Smooth muscle cell (in vitro differentiated cells): ENCODE results near the gene GADL1. TPM values are rescaled to one million over a fixed set of nuclear protein-coding genes. Genes with fewer than 3 reads are reported as not detected.
A peak's percentile ranks its signal among the peaks of the same experiment; 100 is the strongest.

ENCODE experiments used
- DNase-seq: peaks from one replicate; lab custom pipeline; 2025; ENCODE audit not compliant: unreplicated experiment; lab: John Stamatoyannopoulos, UW
- H2AFZ ChIP-seq: fragments of 200-600 bp; sonication (generic); 2 replicates; pipeline ENCODE4 v1.6.0; 2016; ENCODE audit warnings: antibody characterized with exemption, low read depth, mild to moderate bottlenecking
- H3F3A ChIP-seq: fragments of 200-600 bp; sonication (generic); 2 replicates; pipeline ENCODE4 v1.6.0; 2017; ENCODE audit warnings: antibody characterized with exemption, low read depth
- H3K27ac ChIP-seq: fragments of 200-600 bp; sonication (generic); 2 replicates; pipeline ENCODE4 v1.5.1; 2016; ENCODE audit warnings: low read depth, mild to moderate bottlenecking
- H3K27me3 ChIP-seq: fragments of 200-600 bp; sonication (generic); 2 replicates; pipeline ENCODE4 v1.6.1; 2016; ENCODE audit warnings: low read depth, mild to moderate bottlenecking
- H3K36me3 ChIP-seq: fragments of 200-600 bp; sonication (generic); 2 replicates; pipeline ENCODE4 v1.5.1; 2016; ENCODE audit warnings: low read depth
- H3K4me1 ChIP-seq: fragments of 200-600 bp; sonication (generic); 2 replicates; pipeline ENCODE4 v1.5.1; 2016; ENCODE audit warnings: low read depth
- H3K4me2 ChIP-seq: fragments of 200-600 bp; sonication (generic); 2 replicates; pipeline ENCODE4 v1.6.0; 2016; ENCODE audit warnings: mild to moderate bottlenecking
- H3K4me3 ChIP-seq: fragments of 200-600 bp; sonication (generic); 2 replicates; pipeline ENCODE4 v1.5.1; 2016; ENCODE audit warnings: mild to moderate bottlenecking
- H3K79me2 ChIP-seq: fragments of 200-600 bp; sonication (generic); 2 replicates; pipeline ENCODE4 v1.6.0; 2016; ENCODE audit warnings: low read depth, mild to moderate bottlenecking
- H3K9ac ChIP-seq: fragments of 200-600 bp; sonication (generic); 2 replicates; pipeline ENCODE4 v1.6.0; 2016; ENCODE audit warnings: low read depth
- H3K9me3 ChIP-seq: fragments of 200-600 bp; sonication (generic); replicated peaks from 2 replicates; pipeline ENCODE4 v1.5.1; 2016; ENCODE audit warnings: low read depth
- H4K20me1 ChIP-seq: fragments of 200-600 bp; sonication (generic); 2 replicates; pipeline ENCODE4 v1.6.0; 2016; ENCODE audit warnings: low read depth
- CTCF ChIP-seq: fragments of 200-600 bp; sonication (generic); IDR thresholded peaks from 2 replicates; pipeline ENCODE4 v1.5.1; 2017; ENCODE audit warnings: borderline replicate concordance, mild to moderate bottlenecking, antibody characterized with exemption; ENCODE audit not compliant: insufficient read depth, poor library complexity, severe bottlenecking
- WGBS: methylation state at CpG from one replicate; pipeline ENCODE4 v1.1.7; 2016; ENCODE audit warnings: low lambda C conversion rate; 5-methylcytosine and 5-hydroxymethylcytosine counted together
- polyA plus RNA-seq: library from polyadenylated mRNA; unstranded; fragments of >200 nt; fragmentation: Nextera tagmentation; extraction: Ambion mirVana; gene quantifications from 2 replicates; pipeline ENCODE4 v1.2.1, GENCODE V29; 2016
- total RNA-seq: library from RNA; depleted of rRNA; stranded (reverse); fragments of >200 nt; gene quantifications from 2 replicates; pipeline ENCODE4 v1.2.3, GENCODE V29; 2014

GADL1 gene
- total and polyA plus RNA-seq, 2 experiments from 2014 or later: not detected

- H3K9ac ChIP-seq: no peak overlapping the region
- peak overlapping the region; percentile 51 for H3K4me2 ChIP-seq
- no peak for DNase-seq
- H3K27ac ChIP-seq: peak overlapping the region; percentile 50
- no peaks in the 10 kb centered on the region for H3K36me3 ChIP-seq
- no peak overlapping the region for H3K4me3 ChIP-seq
- peaks cover 22% of the 10 kb centered on the region for H3K4me1 ChIP-seq
- H3F3A ChIP-seq: peaks cover 7% of the 10 kb centered on the region
- 62% methylated on average over 3 of the region's 3 CpGs for WGBS
- H4K20me1 ChIP-seq: no peaks in the 10 kb centered on the region
- no peaks in the 10 kb centered on the region for H3K79me2 ChIP-seq
- no peak overlapping the region for H2AFZ ChIP-seq
- TF ChIP-seq CTCF: no peak
- H3K9me3 ChIP-seq: no peaks in the 10 kb centered on the region
- no peaks in the 10 kb centered on the region for H3K27me3 ChIP-seq
Measured at GRCh38 chr3:30753766-30754165, 140.7 kb downstream of the GADL1 start.

- Histone ChIP-seq H3K4me1 (peaks cover 27% of the 10 kb centered on the region), H2AFZ (no peak overlapping the region), H3K27me3 (no peaks in the 10 kb centered on the region), H3K27ac (peak overlapping the region; percentile 50), H3K79me2 (no peaks in the 10 kb centered on the region), H3K9ac (no peak overlapping the region), H3K9me3 (no peaks in the 10 kb centered on the region), H3K4me2 (peak overlapping the region; percentile 51), H4K20me1 (no peaks in the 10 kb centered on the region), H3F3A (peaks cover 7% of the 10 kb centered on the region), H3K4me3 (no peak overlapping the region), H3K36me3 (no peaks in the 10 kb centered on the region)
- no peak for TF ChIP-seq CTCF
- WGBS: 43% methylated on average over 4 of the region's 4 CpGs
- no peak for DNase-seq
Measured at GRCh38 chr3:30752970-30753369, 141.5 kb downstream of the GADL1 start.

- Histone ChIP-seq H3K27ac (no peak overlapping the region), H3K9me3 (no peaks in the 10 kb centered on the region), H3K27me3 (no peaks in the 10 kb centered on the region), H3K36me3 (no peaks in the 10 kb centered on the region), H2AFZ (no peak overlapping the region), H3F3A (peaks cover 7% of the 10 kb centered on the region), H4K20me1 (no peaks in the 10 kb centered on the region), H3K4me3 (no peak overlapping the region), H3K4me2 (peak overlapping the region; percentile 51), H3K79me2 (no peaks in the 10 kb centered on the region), H3K9ac (no peak overlapping the region), H3K4me1 (peaks cover 28% of the 10 kb centered on the region)
- DNase-seq: no peak
- WGBS: 91% methylated on average over 5 of the region's 5 CpGs
- no peak for TF ChIP-seq CTCF
Measured at GRCh38 chr3:30752491-30752890, 142.0 kb downstream of the GADL1 start.

GRCh38 chr3:30751610-30752299 is 142.7 kb downstream of the GADL1 start:
- no peaks in the 10 kb centered on the region for H4K20me1 ChIP-seq
- peaks cover 7% of the 10 kb centered on the region for H3F3A ChIP-seq
- 58% methylated on average over 11 of the region's 11 CpGs for WGBS
- H3K9ac ChIP-seq: no peak overlapping the region
- H3K4me1 ChIP-seq: peaks cover 24% of the 10 kb centered on the region
- no peak overlapping the region for H3K4me3 ChIP-seq
- H2AFZ ChIP-seq: peak overlapping the region; percentile 24
- no peaks in the 10 kb centered on the region for H3K27me3 ChIP-seq
- TF ChIP-seq CTCF: peak; percentile 41
- peak overlapping the region; percentile 14 for H3K4me2 ChIP-seq
- no peaks in the 10 kb centered on the region for H3K9me3 ChIP-seq
- H3K36me3 ChIP-seq: no peaks in the 10 kb centered on the region
- DNase-seq: peak; percentile 2
- no peak overlapping the region for H3K27ac ChIP-seq
- no peaks in the 10 kb centered on the region for H3K79me2 ChIP-seq
